H4 (cell line): Measurements from ENCODE around the gene MPZL3. TPM values are rescaled to one million over a fixed set of nuclear protein-coding genes. Genes with fewer than 3 reads are reported as not detected.

Source experiments
- DNase-seq: peaks from one replicate; pipeline ENCODE4 v3.0.0-alpha.2; 2015; ENCODE audit warnings: low spot score
- total RNA-seq: library from RNA; depleted of rRNA; stranded (reverse); fragments of >200 nt; shearing (Covaris generic); gene quantifications from 2 replicates; pipeline ENCODE4 v1.2.3, GENCODE V29; 2014

Gene MPZL3
- total RNA-seq, 1 experiment from 2014 or later: 9.8 TPM

DNA sequence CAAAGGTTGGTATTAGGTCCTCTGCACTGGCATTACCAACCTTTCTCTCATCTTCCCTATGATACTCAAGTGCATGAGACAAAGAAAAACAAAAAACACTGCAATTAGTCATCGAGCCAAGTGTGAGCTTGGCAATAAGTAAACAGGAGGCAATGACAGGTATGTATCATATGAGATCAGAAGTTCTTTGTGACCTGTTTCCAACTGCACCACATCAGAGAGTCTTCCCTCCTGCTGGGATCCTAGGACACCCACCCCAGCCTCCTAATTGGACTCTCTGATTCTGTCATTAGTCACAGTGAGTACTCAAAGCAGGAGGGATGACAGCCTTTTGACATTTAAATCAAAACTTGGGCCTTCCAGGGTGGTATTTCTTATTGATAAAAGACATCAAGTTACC is 19.5 kb downstream of the MPZL3 start:
- no peak for DNase-seq

DNA sequence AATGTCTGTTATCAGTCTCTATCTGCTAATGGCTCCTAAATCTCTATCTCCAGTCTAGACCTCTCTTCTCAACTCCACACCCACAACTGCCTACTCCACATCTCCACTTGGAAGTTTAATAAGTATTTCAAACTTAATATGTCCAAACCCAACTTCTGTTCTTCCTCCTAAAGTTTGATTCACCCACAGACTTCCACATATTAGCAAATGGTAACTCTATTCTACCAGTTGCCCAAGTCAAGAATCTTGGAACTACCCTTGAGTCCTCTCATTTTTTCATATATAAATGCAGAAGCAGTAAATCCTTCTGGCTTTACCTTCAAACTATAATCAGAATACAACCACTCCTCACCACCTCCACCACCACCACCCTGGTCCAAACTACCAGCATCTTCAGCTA is 20.7 kb downstream of the MPZL3 start:
- DNase-seq: no peak

DNA sequence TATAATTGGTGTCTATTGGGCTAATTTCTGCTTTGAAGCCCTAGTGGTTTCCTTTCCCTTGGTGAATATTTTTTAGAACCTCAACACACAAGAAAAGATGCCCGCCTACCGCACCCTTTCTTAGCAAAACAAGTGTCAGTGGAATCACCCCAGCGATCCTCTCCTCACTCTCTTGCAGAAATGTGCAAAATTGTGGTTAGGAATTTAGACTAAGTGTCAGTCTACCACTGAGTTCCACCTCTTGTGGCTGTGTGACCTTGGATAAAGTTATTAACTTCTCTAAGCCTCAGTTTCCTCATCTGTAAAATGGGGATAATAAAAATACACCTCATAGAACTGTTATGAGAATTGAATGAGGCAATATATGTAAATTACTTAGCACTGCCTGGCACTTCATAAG is 22.1 kb downstream of the MPZL3 start:
- no peak for DNase-seq

GRCh38 chr11:118229274-118229847 is 22.8 kb downstream of the MPZL3 start:
- DNase-seq: no peak

DNA sequence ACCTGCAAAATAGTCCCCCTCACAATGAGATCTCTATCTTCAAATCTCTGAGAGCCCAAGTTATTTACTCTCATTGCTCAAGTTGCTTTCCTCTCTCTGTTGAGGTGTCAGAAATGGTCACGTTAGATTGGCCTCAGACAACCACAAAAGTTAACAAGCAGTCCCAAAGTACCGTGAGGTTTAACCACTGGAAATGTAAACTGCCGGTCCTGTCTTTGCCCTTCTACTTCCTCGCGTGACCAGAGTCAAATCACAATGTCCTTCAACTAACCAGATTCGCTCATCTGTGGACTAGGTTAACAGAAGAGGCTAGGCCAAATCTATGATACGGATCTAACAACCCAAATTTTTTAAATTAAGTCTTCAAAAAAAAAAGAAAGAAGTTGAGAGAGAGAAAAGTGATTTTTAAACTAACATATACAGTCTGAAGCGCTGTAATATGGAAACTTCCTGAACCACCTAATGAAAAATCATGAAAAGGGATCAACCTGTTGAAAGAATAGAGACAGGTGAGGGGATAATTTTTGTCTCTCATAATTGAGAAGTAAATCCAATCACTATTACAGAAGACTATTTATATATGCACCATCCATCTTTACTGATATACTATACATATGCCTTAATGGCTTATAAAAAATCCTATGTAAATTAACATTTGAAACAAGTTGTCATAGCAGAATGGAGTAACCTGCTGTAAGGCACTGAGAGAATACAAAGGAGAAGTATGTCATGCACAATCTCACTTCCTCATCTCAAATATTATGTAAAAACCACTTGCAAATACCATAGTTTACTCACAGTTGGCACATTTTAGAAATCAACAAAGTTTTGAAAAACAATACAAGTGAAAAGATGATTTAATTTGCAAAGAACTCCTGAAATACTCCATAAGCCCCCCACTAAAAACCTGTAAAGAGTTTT is 24.0 kb downstream of the MPZL3 start:
- no peak for DNase-seq

- DNase-seq: no peak
Measured at GRCh38 chr11:118226781-118227180, 25.4 kb downstream of the MPZL3 start.

DNA sequence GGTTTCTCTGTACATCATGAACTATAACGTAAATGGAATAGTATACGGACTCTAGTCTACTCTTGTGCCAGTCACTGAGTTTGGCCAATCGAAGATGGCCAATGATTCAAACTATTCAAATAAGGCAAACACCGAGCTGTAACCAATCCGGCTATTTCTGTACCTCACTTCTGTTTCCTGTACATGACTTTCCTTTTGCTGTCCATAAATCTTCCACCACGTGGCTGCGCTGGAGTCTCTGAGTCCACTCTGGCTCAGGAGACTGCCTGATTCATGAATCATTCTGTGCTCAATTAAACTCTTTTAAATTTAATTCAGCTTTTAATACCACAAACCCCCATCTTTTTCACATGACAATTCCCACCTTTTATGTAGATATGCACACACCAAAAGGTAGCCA is 25.9 kb downstream of the MPZL3 start:
- DNase-seq: no peak

DNA sequence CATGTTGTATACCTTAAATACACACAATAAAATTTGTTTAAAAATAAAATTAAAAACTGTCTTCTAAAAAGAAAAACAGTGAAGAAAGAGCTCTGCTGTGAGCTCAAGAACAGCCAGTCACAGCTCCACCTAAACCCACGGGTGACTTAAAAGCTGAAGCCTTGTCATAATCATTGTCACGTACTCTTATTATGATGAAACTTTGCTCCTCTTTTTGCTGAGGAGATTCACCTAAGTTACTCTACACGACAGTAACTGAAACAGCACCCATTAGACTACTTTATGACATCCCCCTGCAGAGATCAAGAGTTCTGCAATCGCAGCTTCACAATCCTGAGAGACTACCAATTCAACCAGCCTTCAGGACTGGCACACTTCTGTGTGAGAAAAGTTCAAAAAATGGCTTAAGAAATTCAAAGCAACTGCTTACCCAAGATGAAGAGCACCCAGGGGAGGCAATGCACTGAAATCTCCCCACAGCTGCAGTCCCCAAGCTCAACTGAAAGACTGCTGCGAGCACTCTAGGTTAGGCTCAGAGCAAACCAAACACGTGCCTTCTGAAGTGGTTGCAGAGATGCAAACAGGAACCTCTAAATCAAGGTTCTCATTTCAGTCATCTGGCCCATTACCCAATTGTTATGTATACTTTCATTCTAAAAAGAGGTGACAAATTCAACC is 27.5 kb downstream of the MPZL3 start, which contains the start of gene JAML:
JAML (minus strand) TSS at position 501 of the 678 bp plus-strand sequence. CDS start 10,145 bp downstream, outside the sequence.
- no peak for DNase-seq

DNA sequence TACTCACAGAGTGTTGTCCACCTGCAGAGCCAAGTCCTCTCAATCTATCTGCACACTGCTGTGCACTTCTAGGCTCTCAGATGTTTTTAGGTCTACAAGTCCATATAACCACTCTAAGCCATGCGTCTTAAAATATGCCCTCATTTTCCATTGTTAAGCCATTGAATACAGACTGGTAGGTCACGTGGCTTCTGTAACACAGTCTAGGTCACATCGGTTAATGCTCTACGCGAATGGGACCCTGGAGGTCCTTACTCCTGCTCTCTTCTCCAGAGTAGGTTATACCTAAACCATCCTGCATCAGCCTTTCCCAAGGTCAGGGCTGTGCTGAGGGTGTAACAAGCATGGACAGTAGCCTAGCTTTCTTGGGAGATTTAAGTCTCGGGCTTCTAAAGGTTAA is 28.2 kb downstream of the MPZL3 start:
- no peak for DNase-seq

GRCh38 chr11:118223570-118223969 is 28.6 kb downstream of the MPZL3 start:
- DNase-seq: no peak

GRCh38 chr11:118222437-118222836 is 29.7 kb downstream of the MPZL3 start:
- DNase-seq: no peak

DNA sequence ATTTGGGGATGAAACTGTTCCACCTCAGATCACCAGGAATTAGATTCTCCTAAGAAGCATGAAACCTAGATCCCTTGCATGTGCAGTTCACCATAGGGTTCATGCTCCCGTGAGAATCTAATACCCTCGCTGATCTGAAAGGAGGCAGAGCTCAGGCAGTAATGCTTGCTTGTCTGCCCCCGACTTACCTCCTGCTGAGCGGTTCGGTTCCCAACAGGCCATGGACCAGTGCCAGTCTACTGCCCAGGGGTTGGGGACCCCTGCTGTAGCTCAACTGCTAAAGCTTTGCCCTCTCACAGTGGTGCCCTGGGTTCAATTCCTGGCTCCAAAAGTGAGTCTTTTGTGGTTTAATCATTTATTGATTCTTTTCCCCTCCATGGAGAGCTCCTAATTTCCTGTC is 30.7 kb downstream of the MPZL3 start:
- DNase-seq: no peak

- DNase-seq: no peak
Measured at GRCh38 chr11:118219732-118220131, 32.4 kb downstream of the MPZL3 start.

GRCh38 chr11:118219244-118219643 is 32.9 kb downstream of the MPZL3 start:
- DNase-seq: no peak

- DNase-seq: no peak
Measured at GRCh38 chr11:118217575-118217974, 34.6 kb downstream of the MPZL3 start.

DNA sequence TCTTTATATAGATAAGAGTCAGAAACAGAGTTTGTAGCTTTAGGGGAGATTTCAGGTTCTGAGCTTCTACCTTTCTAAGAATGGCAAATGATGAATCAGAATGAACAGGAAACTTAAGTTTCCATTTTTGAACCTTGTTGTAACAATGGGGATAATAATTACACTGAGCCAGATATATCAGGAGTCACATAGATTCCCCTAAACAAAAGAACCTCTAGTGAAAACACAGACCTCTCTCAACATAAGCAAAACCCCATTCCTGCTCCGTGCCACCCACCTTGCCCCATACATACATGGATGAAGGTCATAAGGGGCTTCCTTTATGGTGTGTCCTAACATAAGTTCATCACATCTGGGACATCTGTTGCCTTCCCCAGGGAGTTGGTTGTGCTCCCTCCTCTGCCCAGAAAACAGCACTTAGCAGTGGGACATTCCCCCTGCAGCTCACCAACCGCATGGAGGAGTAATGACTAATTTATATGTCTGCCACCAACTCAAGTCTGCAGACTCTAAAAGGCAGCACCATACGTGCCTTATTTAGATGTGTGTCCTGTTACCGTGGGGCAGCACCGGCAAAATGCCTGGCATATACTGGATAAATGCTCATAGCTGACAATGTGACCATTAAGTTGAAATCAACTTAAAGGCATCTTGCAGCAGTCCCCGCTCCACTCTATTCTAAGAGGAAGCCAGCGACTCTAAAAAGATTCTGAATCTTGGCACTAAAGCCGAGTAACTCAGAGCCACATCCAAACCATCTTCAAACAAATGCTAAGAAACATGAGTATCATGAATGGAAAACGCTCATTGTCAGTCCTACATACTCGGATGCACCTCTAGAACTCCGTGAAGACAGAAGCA is 35.3 kb downstream of the MPZL3 start:
- no peak for DNase-seq

DNA sequence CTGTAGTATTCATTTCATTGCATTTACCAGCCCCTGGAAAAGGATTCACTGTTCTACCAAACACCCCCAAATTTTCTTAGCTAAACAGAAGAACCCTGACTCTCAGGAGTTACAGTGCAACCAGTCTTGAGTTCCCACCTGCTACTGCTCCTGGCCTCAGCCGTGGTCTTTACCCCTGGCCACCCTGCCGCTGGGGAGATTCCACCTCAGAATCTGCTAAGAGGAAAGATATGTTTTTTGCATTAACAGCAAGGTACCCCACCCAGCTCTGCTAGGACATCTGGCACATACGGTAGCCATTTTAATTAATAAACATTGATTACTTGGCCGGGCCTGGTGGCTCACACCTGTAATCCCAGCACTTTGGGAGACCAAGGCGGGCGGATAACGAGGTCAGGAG is 36.4 kb downstream of the MPZL3 start:
- DNase-seq: no peak

GRCh38 chr11:118215262-118215661 is 36.9 kb downstream of the MPZL3 start:
- no peak for DNase-seq

GRCh38 chr11:118214210-118214914 is 37.8 kb downstream of the MPZL3 start:
- DNase-seq: no peak

DNA sequence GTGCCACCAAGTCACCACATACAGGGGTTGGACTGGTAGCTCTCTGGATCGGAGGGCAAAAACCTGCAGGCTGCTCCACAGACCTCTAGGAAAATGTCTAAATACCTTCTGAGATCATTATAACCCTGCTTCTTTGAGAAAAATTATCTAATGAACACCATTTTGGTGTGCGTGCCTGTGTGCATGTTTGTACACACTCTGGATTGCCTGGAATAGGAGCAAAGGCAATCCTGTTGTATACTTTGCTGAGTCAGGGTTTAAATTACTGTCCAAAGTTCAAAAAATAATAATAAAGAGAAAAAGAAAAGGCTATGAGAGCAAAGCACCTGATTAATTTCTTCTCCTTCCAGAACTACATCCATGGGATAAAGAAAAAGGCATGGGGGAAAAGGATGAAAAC is 38.4 kb downstream of the MPZL3 start:
- no peak for DNase-seq

DNA sequence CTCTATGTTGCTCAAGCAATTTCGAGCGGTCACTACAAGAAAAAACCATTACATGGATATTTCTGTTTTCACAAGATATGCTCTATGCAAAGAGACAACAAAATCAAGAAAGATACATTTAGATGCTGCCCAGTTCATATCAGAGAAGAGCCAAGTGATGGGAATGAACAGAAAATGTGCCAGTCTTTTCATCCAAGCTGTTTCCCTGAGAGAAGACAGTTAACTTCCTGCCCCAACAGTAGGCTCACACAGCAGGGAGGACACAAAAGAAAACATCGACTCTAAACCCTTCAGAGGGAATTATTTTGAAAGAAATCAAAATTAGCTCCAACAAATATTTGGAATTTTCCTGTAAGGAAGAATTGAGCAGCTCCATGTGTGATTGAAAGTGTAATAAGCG is 39.0 kb downstream of the MPZL3 start:
- DNase-seq: no peak
